ENCODE results near the gene TPSD1.

Gene TPSD1

GRCh38 chr16:1213796-1214372, 42.0 kb upstream of the TPSD1 start:
- H3K9me3 ChIP-seq (ENCODE audit: control insufficient read depth in 2 of 2, low read length in 2 of 2), result no peaks in the 10 kb centered on the region
- H3K27me3 ChIP-seq (ENCODE audit: control insufficient read depth in 2 of 2, insufficient read depth in 2 of 2, low read length in 2 of 2), result no peaks in the 10 kb centered on the region
- no peaks in the 10 kb centered on the region for H3K36me3 ChIP-seq (ENCODE audit: control insufficient read depth in 2 of 2, insufficient read depth in 2 of 2, low read length in 2 of 2)
- no peaks in the 10 kb centered on the region for H3K4me1 ChIP-seq (ENCODE audit: control insufficient read depth in 2 of 2, insufficient read depth in 2 of 2, low read length in 2 of 2)
- H3K27ac ChIP-seq (ENCODE audit: low read depth in 2 of 2, low read length in 2 of 2), result no peak overlapping the region
- no peak overlapping the region for H3K4me3 ChIP-seq (ENCODE audit: low read length in 2 of 2)
- H3K9ac ChIP-seq (ENCODE audit: low read depth in 1 of 2, low read length in 2 of 2), result no peak overlapping the region

GRCh38 chr16:1214719-1215118, 41.1 kb upstream of the TPSD1 start:
- Histone ChIP-seq H3K27ac (ENCODE audit: low read depth in 2 of 2, low read length in 2 of 2) (no peak overlapping the region), H3K27me3 (ENCODE audit: control insufficient read depth in 2 of 2, insufficient read depth in 2 of 2, low read length in 2 of 2) (no peaks in the 10 kb centered on the region), H3K9ac (ENCODE audit: low read depth in 1 of 2, low read length in 2 of 2) (no peak overlapping the region), H3K36me3 (ENCODE audit: control insufficient read depth in 2 of 2, insufficient read depth in 2 of 2, low read length in 2 of 2) (no peaks in the 10 kb centered on the region), H3K4me1 (ENCODE audit: control insufficient read depth in 2 of 2, insufficient read depth in 2 of 2, low read length in 2 of 2) (no peaks in the 10 kb centered on the region), H3K4me3 (ENCODE audit: low read length in 2 of 2) (no peak overlapping the region), H3K9me3 (ENCODE audit: control insufficient read depth in 2 of 2, low read length in 2 of 2) (no peaks in the 10 kb centered on the region)

GRCh38 chr16:1215574-1216295, 40.1 kb upstream of the TPSD1 start:
- no peaks in the 10 kb centered on the region for H3K4me1 ChIP-seq (ENCODE audit: control insufficient read depth in 2 of 2, insufficient read depth in 2 of 2, low read length in 2 of 2)
- no peaks in the 10 kb centered on the region for H3K9me3 ChIP-seq (ENCODE audit: control insufficient read depth in 2 of 2, low read length in 2 of 2)
- H3K27ac ChIP-seq (ENCODE audit: low read depth in 2 of 2, low read length in 2 of 2), result no peak overlapping the region
- no peaks in the 10 kb centered on the region for H3K36me3 ChIP-seq (ENCODE audit: control insufficient read depth in 2 of 2, insufficient read depth in 2 of 2, low read length in 2 of 2)
- no peaks in the 10 kb centered on the region for H3K27me3 ChIP-seq (ENCODE audit: control insufficient read depth in 2 of 2, insufficient read depth in 2 of 2, low read length in 2 of 2)
- no peak overlapping the region for H3K9ac ChIP-seq (ENCODE audit: low read depth in 1 of 2, low read length in 2 of 2)
- H3K4me3 ChIP-seq (ENCODE audit: low read length in 2 of 2), result no peak overlapping the region

GRCh38 chr16:1216296-1216619, 39.6 kb upstream of the TPSD1 start:
- Histone ChIP-seq H3K9ac (ENCODE audit: low read depth in 1 of 2, low read length in 2 of 2) (no peak overlapping the region), H3K27me3 (ENCODE audit: control insufficient read depth in 2 of 2, insufficient read depth in 2 of 2, low read length in 2 of 2) (no peaks in the 10 kb centered on the region), H3K4me3 (ENCODE audit: low read length in 2 of 2) (no peak overlapping the region), H3K4me1 (ENCODE audit: control insufficient read depth in 2 of 2, insufficient read depth in 2 of 2, low read length in 2 of 2) (no peaks in the 10 kb centered on the region), H3K27ac (ENCODE audit: low read depth in 2 of 2, low read length in 2 of 2) (no peak overlapping the region), H3K9me3 (ENCODE audit: control insufficient read depth in 2 of 2, low read length in 2 of 2) (no peaks in the 10 kb centered on the region), H3K36me3 (ENCODE audit: control insufficient read depth in 2 of 2, insufficient read depth in 2 of 2, low read length in 2 of 2) (no peaks in the 10 kb centered on the region)

GRCh38 chr16:1216681-1217400, 39.0 kb upstream of the TPSD1 start:
- no peak overlapping the region for H3K27ac ChIP-seq (ENCODE audit: low read depth in 2 of 2, low read length in 2 of 2)
- no peaks in the 10 kb centered on the region for H3K9me3 ChIP-seq (ENCODE audit: control insufficient read depth in 2 of 2, low read length in 2 of 2)
- H3K9ac ChIP-seq (ENCODE audit: low read depth in 1 of 2, low read length in 2 of 2), result no peak overlapping the region
- H3K4me3 ChIP-seq (ENCODE audit: low read length in 2 of 2), result no peak overlapping the region
- H3K36me3 ChIP-seq (ENCODE audit: control insufficient read depth in 2 of 2, insufficient read depth in 2 of 2, low read length in 2 of 2), result no peaks in the 10 kb centered on the region
- H3K4me1 ChIP-seq (ENCODE audit: control insufficient read depth in 2 of 2, insufficient read depth in 2 of 2, low read length in 2 of 2), result no peaks in the 10 kb centered on the region
- no peaks in the 10 kb centered on the region for H3K27me3 ChIP-seq (ENCODE audit: control insufficient read depth in 2 of 2, insufficient read depth in 2 of 2, low read length in 2 of 2)

GRCh38 chr16:1217526-1217925, 38.3 kb upstream of the TPSD1 start:
- H3K36me3 ChIP-seq (ENCODE audit: control insufficient read depth in 2 of 2, insufficient read depth in 2 of 2, low read length in 2 of 2), result no peaks in the 10 kb centered on the region
- no peaks in the 10 kb centered on the region for H3K9me3 ChIP-seq (ENCODE audit: control insufficient read depth in 2 of 2, low read length in 2 of 2)
- H3K9ac ChIP-seq (ENCODE audit: low read depth in 1 of 2, low read length in 2 of 2), result no peak overlapping the region
- no peak overlapping the region for H3K4me3 ChIP-seq (ENCODE audit: low read length in 2 of 2)
- no peaks in the 10 kb centered on the region for H3K4me1 ChIP-seq (ENCODE audit: control insufficient read depth in 2 of 2, insufficient read depth in 2 of 2, low read length in 2 of 2)
- no peak overlapping the region for H3K27ac ChIP-seq (ENCODE audit: low read depth in 2 of 2, low read length in 2 of 2)
- H3K27me3 ChIP-seq (ENCODE audit: control insufficient read depth in 2 of 2, insufficient read depth in 2 of 2, low read length in 2 of 2), result no peaks in the 10 kb centered on the region

- H3K9me3 ChIP-seq (ENCODE audit: control insufficient read depth in 2 of 2, low read length in 2 of 2), result no peaks in the 10 kb centered on the region
- H3K4me1 ChIP-seq (ENCODE audit: control insufficient read depth in 2 of 2, insufficient read depth in 2 of 2, low read length in 2 of 2), result no peaks in the 10 kb centered on the region
- H3K27me3 ChIP-seq (ENCODE audit: control insufficient read depth in 2 of 2, insufficient read depth in 2 of 2, low read length in 2 of 2), result no peaks in the 10 kb centered on the region
- no peak overlapping the region for H3K9ac ChIP-seq (ENCODE audit: low read depth in 1 of 2, low read length in 2 of 2)
- H3K36me3 ChIP-seq (ENCODE audit: control insufficient read depth in 2 of 2, insufficient read depth in 2 of 2, low read length in 2 of 2), result peaks cover 0 to 4% of the 10 kb centered on the region in 2 donors
- no peak overlapping the region for H3K27ac ChIP-seq (ENCODE audit: low read depth in 2 of 2, low read length in 2 of 2)
- H3K4me3 ChIP-seq (ENCODE audit: low read length in 2 of 2), result no peak overlapping the region
Observed at GRCh38 chr16:1218061-1218929, 37.6 kb upstream of the TPSD1 start.

- no peaks in the 10 kb centered on the region for H3K9me3 ChIP-seq (ENCODE audit: control insufficient read depth in 2 of 2, low read length in 2 of 2)
- H3K9ac ChIP-seq (ENCODE audit: low read depth in 1 of 2, low read length in 2 of 2), result no peak overlapping the region
- H3K27ac ChIP-seq (ENCODE audit: low read depth in 2 of 2, low read length in 2 of 2), result no peak overlapping the region
- H3K4me3 ChIP-seq (ENCODE audit: low read length in 2 of 2), result no peak overlapping the region
- H3K4me1 ChIP-seq (ENCODE audit: control insufficient read depth in 2 of 2, insufficient read depth in 2 of 2, low read length in 2 of 2), result no peaks in the 10 kb centered on the region
- peaks cover 0 to 4% of the 10 kb centered on the region in 2 donors for H3K36me3 ChIP-seq (ENCODE audit: control insufficient read depth in 2 of 2, insufficient read depth in 2 of 2, low read length in 2 of 2)
- H3K27me3 ChIP-seq (ENCODE audit: control insufficient read depth in 2 of 2, insufficient read depth in 2 of 2, low read length in 2 of 2), result no peaks in the 10 kb centered on the region
Observed at GRCh38 chr16:1218930-1219611, 36.8 kb upstream of the TPSD1 start.

GRCh38 chr16:1220098-1220728, 35.7 kb upstream of the TPSD1 start:
- Histone ChIP-seq H3K4me1 (ENCODE audit: control insufficient read depth in 2 of 2, insufficient read depth in 2 of 2, low read length in 2 of 2) (no peaks in the 10 kb centered on the region), H3K36me3 (ENCODE audit: control insufficient read depth in 2 of 2, insufficient read depth in 2 of 2, low read length in 2 of 2) (peaks cover 0 to 4% of the 10 kb centered on the region in 2 donors), H3K4me3 (ENCODE audit: low read length in 2 of 2) (no peak overlapping the region)

More at GRCh38 chr16:1220098-1220728, 35.7 kb upstream of the TPSD1 start:
- H3K9me3 ChIP-seq (ENCODE audit: control insufficient read depth in 2 of 2, low read length in 2 of 2), result no peaks in the 10 kb centered on the region
- no peak overlapping the region for H3K27ac ChIP-seq (ENCODE audit: low read depth in 2 of 2, low read length in 2 of 2)
- H3K9ac ChIP-seq (ENCODE audit: low read depth in 1 of 2, low read length in 2 of 2), result no peak overlapping the region
- H3K27me3 ChIP-seq (ENCODE audit: control insufficient read depth in 2 of 2, insufficient read depth in 2 of 2, low read length in 2 of 2), result no peaks in the 10 kb centered on the region
